ENCODE data around the gene ABHD8.

DNA sequence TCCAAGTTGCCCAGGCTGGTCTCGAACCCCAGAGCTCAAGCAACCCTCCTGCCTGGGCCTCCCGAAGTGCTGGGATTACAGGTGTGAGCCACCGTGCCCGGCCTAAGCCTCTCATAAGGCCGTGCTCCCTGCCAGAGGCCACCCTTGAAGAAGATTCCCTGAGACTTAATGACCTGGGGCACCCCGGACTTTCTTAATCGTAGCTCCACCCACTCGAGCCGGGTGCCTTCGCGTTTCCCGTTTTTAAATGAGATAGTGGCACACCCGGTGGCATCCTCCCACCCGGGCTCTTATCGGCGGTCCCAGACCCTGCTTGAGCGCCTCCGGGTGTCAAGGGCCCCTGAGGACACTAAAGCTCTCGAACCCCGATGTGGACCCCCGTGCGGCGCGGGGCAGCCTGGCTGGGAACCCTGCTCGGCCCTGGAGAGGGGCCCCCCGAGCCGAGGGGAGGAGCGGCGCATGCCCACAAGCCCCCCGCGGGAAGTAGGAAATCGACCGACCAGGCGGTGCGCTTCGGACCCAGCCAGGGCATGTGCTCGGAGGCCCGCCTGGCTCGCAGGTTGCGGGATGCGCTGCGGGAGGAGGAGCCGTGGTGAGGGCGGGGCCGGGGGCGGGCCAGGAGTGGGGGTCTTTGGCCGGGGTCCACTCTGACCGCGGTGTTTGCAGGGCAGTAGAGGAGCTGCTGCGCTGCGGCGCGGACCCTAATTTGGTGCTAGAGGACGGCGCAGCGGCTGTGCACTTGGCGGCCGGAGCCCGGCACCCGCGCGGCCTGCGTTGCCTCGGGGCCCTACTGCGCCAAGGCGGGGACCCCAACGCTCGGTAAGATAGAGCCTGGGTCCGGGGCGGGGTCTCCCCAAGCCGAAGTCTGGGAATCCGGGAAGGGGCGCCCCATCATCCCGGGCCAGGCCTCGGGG, 21.6 kb downstream of the ABHD8 start, which contains the start of gene ANKLE1:
- TF ChIP-seq TAF1 (IDR thresholded peaks at IDR 0.05; ENCODE audit: borderline replicate concordance, insufficient read depth, low read length): no peak
- TF ChIP-seq POLR2AphosphoS5 (IDR thresholded peaks at IDR 0.05; ENCODE audit: low read depth, low read length): no peak
- no peak for TF ChIP-seq FOXP2 (optimal IDR thresholded peaks at IDR 0.05; ENCODE audit: borderline replicate concordance, extremely low read depth, extremely low read length, insufficient read depth)
- no peak for TF ChIP-seq REST (IDR thresholded peaks at IDR 0.05; ENCODE audit: insufficient read depth in 1 of 2, low read depth in 2 of 2, low read length in 2 of 2)
- TF ChIP-seq SIN3A (IDR thresholded peaks at IDR 0.05; ENCODE audit: borderline replicate concordance, insufficient read depth, low read length): no peak
